ENCODE data around the gene DOK7. TPM values are rescaled to one million over a fixed set of nuclear protein-coding genes. Genes with fewer than 3 reads are reported as not detected.

DOK7 gene
- total RNA-seq, 2 experiments from 2014 or later = not detected

- DNase-seq (no peak), ATAC-seq (no peak)
- Mint-ChIP-seq H3K27ac (no peak overlapping the region), H3K4me1 (ENCODE audit: low read depth) (no peaks in the 10 kb centered on the region), H3K36me3 (ENCODE audit: low read depth) (no peaks in the 10 kb centered on the region), H3K9me3 (no peaks in the 10 kb centered on the region), H3K4me3 (no peak overlapping the region), H3K27me3 (no peaks in the 10 kb centered on the region)
- CTCF ChIA-PET = no interaction called here
- no peak for TF ChIP-seq CTCF (IDR thresholded peaks at IDR 0.05)
- POLR2A ChIA-PET = no interaction called here
- intact Hi-C loops (cut with micrococcal nuclease) = no loop called here
Measured at GRCh38 chr4:3473181-3473950, 10.3 kb downstream of the DOK7 start.

- H3K27me3 Mint-ChIP-seq = no peaks in the 10 kb centered on the region
- H3K4me3 Mint-ChIP-seq = no peak overlapping the region
- ATAC-seq (no peak), DNase-seq (no peak)
- H3K27ac Mint-ChIP-seq = no peak overlapping the region
- H3K9me3 Mint-ChIP-seq = no peaks in the 10 kb centered on the region
- intact Hi-C loops (cut with micrococcal nuclease) = no loop called here
- no peak for TF ChIP-seq CTCF (IDR thresholded peaks at IDR 0.05)
- H3K36me3 Mint-ChIP-seq (ENCODE audit: low read depth) = no peaks in the 10 kb centered on the region
- no peaks in the 10 kb centered on the region for H3K4me1 Mint-ChIP-seq (ENCODE audit: low read depth)
- ChIA-PET CTCF (no interaction called here), POLR2A (no interaction called here)
Measured at GRCh38 chr4:3473996-3474765, 11.1 kb downstream of the DOK7 start.

- no peaks in the 10 kb centered on the region for H3K27me3 Mint-ChIP-seq
- ATAC-seq (no peak), DNase-seq (no peak)
- ChIA-PET CTCF (no interaction called here), POLR2A (no interaction called here)
- TF ChIP-seq CTCF (IDR thresholded peaks at IDR 0.05) = no peak
- no peaks in the 10 kb centered on the region for H3K4me1 Mint-ChIP-seq (ENCODE audit: low read depth)
- no peaks in the 10 kb centered on the region for H3K36me3 Mint-ChIP-seq (ENCODE audit: low read depth)
- intact Hi-C loops (cut with micrococcal nuclease) = no loop called here
- no peak overlapping the region for H3K4me3 Mint-ChIP-seq
- no peak overlapping the region for H3K27ac Mint-ChIP-seq
- H3K9me3 Mint-ChIP-seq = no peaks in the 10 kb centered on the region
Measured at GRCh38 chr4:3475041-3475712, 12.1 kb downstream of the DOK7 start.

- no peak for TF ChIP-seq CTCF (IDR thresholded peaks at IDR 0.05)
- ATAC-seq = no peak
- no peak for DNase-seq
- no peak overlapping the region for H3K4me3 Mint-ChIP-seq
- no peaks in the 10 kb centered on the region for H3K36me3 Mint-ChIP-seq (ENCODE audit: low read depth)
- intact Hi-C loops (cut with micrococcal nuclease) = no loop called here
- H3K27me3 Mint-ChIP-seq = peaks cover 2% of the 10 kb centered on the region
- CTCF ChIA-PET = no interaction called here
- no peak overlapping the region for H3K27ac Mint-ChIP-seq
- POLR2A ChIA-PET = no interaction called here
- no peaks in the 10 kb centered on the region for H3K4me1 Mint-ChIP-seq (ENCODE audit: low read depth)
- H3K9me3 Mint-ChIP-seq = no peaks in the 10 kb centered on the region
Measured at GRCh38 chr4:3475713-3476260, 12.7 kb downstream of the DOK7 start.
